Small intestine (tissue), 7 donors: Measurements from ENCODE around the gene ANKS6. TPM values are rescaled to one million over a fixed set of nuclear protein-coding genes. Genes with fewer than 3 reads are reported as not detected.

ENCODE experiments used
- DNase-seq, 2 donors: peaks; one replicate each; pipeline versions ENCODE4 v3.0.0 to v3.0.0-alpha.2; 2013
- FAIRE-seq: peaks from 2 replicates; lab custom pipeline; 2012; peaks lifted over from hg19 to GRCh38; lab: Jason Lieb, UNC
- H3K27ac ChIP-seq, 3 donors: one replicate each; pipeline ENCODE4 v1.5.1; 2013; ENCODE audit warnings: low read length in 2 of 3, mild to moderate bottlenecking in 2 of 3, control low read depth in 1 of 3, inconsistent platforms in 1 of 3, low read depth in 1 of 3, moderate library complexity in 1 of 3
- H3K27me3 ChIP-seq, 3 donors: one replicate each; pipeline ENCODE4 v1.6.1; 2013; ENCODE audit warnings: low read length in 3 of 3, inconsistent platforms in 1 of 3; ENCODE audit not compliant: control insufficient read depth in 3 of 3, insufficient read depth in 3 of 3
- H3K36me3 ChIP-seq, 3 donors: one replicate each; pipeline ENCODE4 v1.6.1; 2013; ENCODE audit warnings: low read length in 3 of 3, inconsistent platforms in 1 of 3, low read depth in 1 of 3, mild to moderate bottlenecking in 1 of 3, moderate library complexity in 1 of 3; ENCODE audit not compliant: control insufficient read depth in 3 of 3, insufficient read depth in 2 of 3
- H3K4me1 ChIP-seq, 3 donors: one replicate each; pipeline ENCODE4 v1.6.1; 2013; ENCODE audit warnings: low read length in 2 of 3, inconsistent platforms in 1 of 3, low read depth in 1 of 3, mild to moderate bottlenecking in 1 of 3, moderate library complexity in 1 of 3; ENCODE audit not compliant: control insufficient read depth in 3 of 3, insufficient read depth in 2 of 3
- H3K4me3 ChIP-seq, 3 donors: one replicate each; pipeline ENCODE4 v1.5.1; 2013; ENCODE audit warnings: low read length in 3 of 3, control low read depth in 1 of 3, inconsistent platforms in 1 of 3, low read depth in 1 of 3, mild to moderate bottlenecking in 1 of 3, moderate library complexity in 1 of 3
- H3K9me3 ChIP-seq, 2 donors: one replicate each; pipeline ENCODE4 v1.6.1; 2013; ENCODE audit warnings: low read depth in 1 of 2, low read length in 1 of 2; ENCODE audit not compliant: control insufficient read depth in 2 of 2, insufficient read depth in 1 of 2
- WGBS, 3 donors: extraction: QIAGEN DNeasy Blood & Tissue Kit; methylation state at CpG; one replicate each; pipeline ENCODE4 v1.1.7; 2013; 5-methylcytosine and 5-hydroxymethylcytosine counted together
- polyA plus RNA-seq, 4 donors: library from polyadenylated mRNA; stranded (reverse) in 3 of 4; unstranded in 1 of 4; fragments of 200-250 nt in 3 of 4; fragments of 120-200 nt in 1 of 4; gene quantifications; one replicate each; pipeline versions ENCODE4 v1.2.1 to v1.2.3, GENCODE V29; 2013
- donor health status: healthy with polysubstance abuse.
- donor health status: control.
- donor health status: control.
- donor health status: Bipolar disorder and iron deficiency.
- donor health status: healthy.

ANKS6 gene
- polyA plus RNA-seq, 4 donors, result 17.3 to 33.3 (median 19.3) TPM

DNA sequence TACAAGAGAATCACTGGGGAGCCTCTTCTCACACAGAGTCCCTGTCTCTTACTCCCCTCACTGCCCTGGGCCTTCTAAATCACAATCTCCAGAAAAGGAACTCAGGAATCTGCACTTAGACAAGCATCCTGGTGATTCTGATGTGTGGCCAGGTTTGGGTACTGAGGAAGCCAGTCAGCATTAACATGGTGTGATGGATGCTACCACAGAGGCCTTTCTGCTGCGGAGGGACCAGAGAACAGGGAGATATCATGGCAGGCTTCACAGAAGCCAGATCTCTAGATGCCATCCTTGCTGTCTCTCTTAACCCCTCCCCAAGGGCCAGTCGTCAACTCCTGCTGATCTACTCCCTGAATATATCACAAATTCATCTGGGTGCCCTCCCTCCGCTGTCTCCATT lies 1.6 kb downstream of the ANKS6 start:
- H3K27me3 ChIP-seq, result no peaks in the 10 kb centered on the region
- H3K4me1 ChIP-seq, result peaks cover 0 to 34% (median 2%) of the 10 kb centered on the region in 3 donors
- H3K4me3 ChIP-seq, result peak overlapping the region in 2 of 3 donors; percentile 46 to 90
- 89 to 91% (median 90%) methylated on average over 3 of the region's 3 CpGs for WGBS, 3 donors
- no peak for FAIRE-seq
- DNase-seq, result no peak
- H3K9me3 ChIP-seq, result no peaks in the 10 kb centered on the region
- no peak overlapping the region for H3K27ac ChIP-seq
- H3K36me3 ChIP-seq, result peaks cover 0 to 16% (median 0%) of the 10 kb centered on the region in 3 donors

DNA sequence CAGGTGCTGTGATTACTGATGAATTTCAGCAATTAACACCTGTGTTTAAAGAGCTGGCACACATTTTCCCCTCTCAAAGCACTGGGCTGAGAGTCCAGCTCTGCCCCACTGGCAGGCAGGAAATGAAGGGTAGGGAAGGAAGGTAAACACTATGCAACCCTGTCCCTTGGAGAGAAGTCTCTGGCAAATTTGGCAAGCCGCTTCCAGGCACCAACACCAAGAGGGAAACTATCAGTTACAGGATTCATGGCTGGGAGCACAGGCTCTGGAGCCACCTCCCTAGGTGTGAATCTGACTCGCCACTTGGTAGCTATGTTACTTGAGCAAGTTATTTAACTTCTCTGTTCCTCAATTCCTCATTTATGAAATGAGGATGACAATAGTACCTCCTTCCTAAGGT lies 3.3 kb downstream of the ANKS6 start:
- no peak for DNase-seq
- 81 to 86% (median 82%) methylated on average over 2 of the region's 2 CpGs for WGBS, 3 donors
- Histone ChIP-seq H3K9me3 (no peaks in the 10 kb centered on the region), H3K4me3 (no peak overlapping the region), H3K27ac (no peak overlapping the region), H3K27me3 (no peaks in the 10 kb centered on the region), H3K4me1 (peaks cover 0 to 34% (median 2%) of the 10 kb centered on the region in 3 donors), H3K36me3 (peaks cover 0 to 28% (median 0%) of the 10 kb centered on the region in 3 donors)
- no peak for FAIRE-seq

DNA sequence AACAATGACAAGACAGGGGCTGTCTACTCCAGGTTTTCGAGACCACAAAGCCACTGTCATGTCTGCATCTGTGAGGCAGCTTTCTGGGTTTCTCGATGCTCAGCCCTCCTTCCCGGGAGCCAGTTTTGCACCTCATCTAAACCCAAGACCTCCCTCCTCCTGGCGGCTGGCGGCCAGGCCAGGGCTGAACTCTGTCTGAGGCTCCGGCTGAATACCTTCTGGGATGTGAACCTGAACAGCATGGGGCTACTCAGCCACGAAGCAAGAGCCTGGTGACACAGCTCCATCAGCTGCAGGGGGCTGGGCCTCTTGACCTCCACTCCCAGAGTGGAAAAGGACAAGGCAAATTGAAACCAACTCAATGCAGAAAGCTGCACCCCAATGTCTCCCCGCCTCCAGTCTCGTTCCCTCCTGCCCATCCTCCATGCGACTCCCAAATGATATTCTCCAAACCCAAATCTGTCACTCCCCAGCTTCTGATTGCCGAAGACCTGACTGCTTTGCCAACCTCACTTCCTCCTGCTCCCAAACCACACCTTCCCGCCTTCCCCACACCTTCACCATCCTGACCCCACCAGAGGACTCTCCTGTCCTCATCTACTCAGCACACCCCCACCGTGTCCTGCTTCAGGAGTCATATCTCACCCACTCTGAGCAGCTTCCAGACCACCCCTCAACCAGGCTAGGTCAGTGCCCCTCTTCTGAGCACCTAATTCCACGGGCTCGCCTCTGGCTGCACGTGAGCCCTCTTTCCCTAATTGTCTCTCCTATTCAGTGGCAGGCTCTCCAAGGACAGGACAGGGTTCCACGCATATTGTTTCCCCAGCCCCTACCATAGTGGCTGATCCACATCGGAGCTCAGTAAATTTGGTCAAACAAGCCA lies 4.5 kb downstream of the ANKS6 start:
- Histone ChIP-seq H3K27me3 (no peaks in the 10 kb centered on the region), H3K27ac (peak overlapping the region in 1 of 3 donors; percentile 65), H3K4me1 (peaks cover 0 to 38% (median 2%) of the 10 kb centered on the region in 3 donors), H3K36me3 (peaks cover 0 to 35% (median 0%) of the 10 kb centered on the region in 3 donors), H3K4me3 (no peak overlapping the region), H3K9me3 (no peaks in the 10 kb centered on the region)
- FAIRE-seq, result no peak
- DNase-seq, result peak in 1 of 2 donors; percentile 33
- WGBS, 3 donors, result 81 to 85% (median 82%) methylated on average over 18 of the region's 18 CpGs

DNA sequence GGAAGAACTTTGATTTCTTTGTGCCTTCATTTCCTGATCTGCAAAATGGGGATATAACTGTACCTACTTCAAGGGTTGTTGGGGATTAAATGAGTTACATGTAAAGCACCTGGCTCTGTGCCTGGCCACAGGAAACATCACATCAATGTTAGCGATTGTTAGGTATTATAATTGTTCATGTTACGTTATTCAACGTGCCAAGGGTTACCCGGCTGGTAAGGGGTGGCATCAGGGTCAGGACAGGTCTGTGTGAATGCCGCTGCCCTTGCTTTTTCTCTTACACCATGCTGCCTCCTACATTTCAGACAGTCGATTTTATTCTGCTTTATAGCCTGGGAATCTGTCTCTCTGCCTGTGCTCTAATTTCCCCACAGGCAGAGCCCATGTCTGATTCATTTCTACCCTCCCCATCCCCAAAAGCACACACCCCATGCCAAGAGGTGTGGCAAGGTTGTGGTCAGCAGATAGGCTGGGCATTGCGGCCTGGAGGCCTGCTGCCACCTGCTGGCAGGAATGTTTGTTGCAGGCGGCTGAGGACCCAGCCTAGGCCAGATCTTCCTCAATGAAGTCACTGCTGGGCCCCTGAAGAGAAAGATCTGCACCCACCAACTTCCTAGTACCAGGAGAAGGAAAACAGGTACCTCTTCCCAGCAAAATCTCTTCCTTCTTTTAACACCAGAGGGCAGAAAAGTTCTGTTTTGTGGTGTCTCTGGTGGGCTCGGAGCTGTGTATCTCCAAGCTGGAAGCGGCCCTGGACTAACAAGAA lies 5.3 kb downstream of the ANKS6 start:
- Histone ChIP-seq H3K27ac (peak overlapping the region in 1 of 3 donors; percentile 65), H3K4me3 (no peak overlapping the region), H3K36me3 (peaks cover 0 to 38% (median 0%) of the 10 kb centered on the region in 3 donors), H3K9me3 (no peaks in the 10 kb centered on the region), H3K27me3 (no peaks in the 10 kb centered on the region), H3K4me1 (peaks cover 0 to 43% (median 4%) of the 10 kb centered on the region in 3 donors)
- 47 to 56% (median 51%) methylated on average over 10 of the region's 10 CpGs for WGBS, 3 donors
- FAIRE-seq (no peak), DNase-seq (peak; percentile 77 to 91)

DNA sequence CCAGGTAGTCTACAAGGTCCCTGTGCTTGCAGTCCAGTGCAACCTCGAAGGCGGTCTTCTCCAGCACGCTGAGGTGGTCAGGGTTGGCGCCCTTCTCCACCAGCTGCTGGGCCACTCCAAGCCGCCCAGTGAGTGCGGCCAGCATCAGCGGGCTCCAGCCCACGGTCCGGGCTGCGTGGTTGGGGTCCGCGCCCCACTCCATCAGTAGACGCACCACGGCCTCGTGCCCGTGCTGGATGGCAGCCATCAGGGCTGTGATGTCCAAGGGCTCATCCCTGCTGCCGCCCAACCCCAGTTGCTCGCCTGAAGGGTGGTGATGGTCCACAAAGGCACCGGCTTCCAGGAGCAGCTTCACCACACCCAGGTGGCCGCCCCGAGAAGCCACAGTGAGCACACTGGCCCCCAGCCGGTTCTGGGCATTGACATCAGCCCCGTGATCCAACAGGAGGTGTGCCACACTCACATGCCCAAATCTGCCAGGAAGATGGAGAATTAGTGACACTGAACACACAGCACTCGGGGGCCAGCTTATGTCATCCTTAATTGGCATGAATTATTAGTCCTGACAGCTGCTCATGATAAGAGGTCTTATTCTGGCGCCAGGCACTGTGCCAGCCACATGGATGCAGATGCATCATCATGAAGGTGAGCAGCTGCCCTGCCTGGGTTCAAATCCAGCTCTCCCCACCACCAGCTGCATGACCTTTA lies 6.1 kb downstream of the ANKS6 start:
- FAIRE-seq, result no peak
- DNase-seq, result no peak
- peaks cover 0 to 42% (median 0%) of the 10 kb centered on the region in 3 donors for H3K36me3 ChIP-seq
- WGBS, 3 donors, result 85 to 92% (median 89%) methylated on average over 25 of the region's 25 CpGs
- H3K4me1 ChIP-seq, result peaks cover 0 to 40% (median 4%) of the 10 kb centered on the region in 3 donors
- no peak overlapping the region for H3K4me3 ChIP-seq
- H3K9me3 ChIP-seq, result no peaks in the 10 kb centered on the region
- H3K27me3 ChIP-seq, result no peaks in the 10 kb centered on the region
- no peak overlapping the region for H3K27ac ChIP-seq

GRCh38 chr9:98789483-98790133 lies 6.7 kb downstream of the ANKS6 start:
- FAIRE-seq (no peak), DNase-seq (no peak)
- Histone ChIP-seq H3K4me3 (no peak overlapping the region), H3K4me1 (peaks cover 0 to 33% (median 4%) of the 10 kb centered on the region in 3 donors), H3K27me3 (no peaks in the 10 kb centered on the region), H3K27ac (no peak overlapping the region), H3K36me3 (peaks cover 0 to 44% (median 0%) of the 10 kb centered on the region in 3 donors), H3K9me3 (no peaks in the 10 kb centered on the region)
- 94 to 97% (median 97%) methylated on average over 5 of the region's 5 CpGs for WGBS, 3 donors

DNA sequence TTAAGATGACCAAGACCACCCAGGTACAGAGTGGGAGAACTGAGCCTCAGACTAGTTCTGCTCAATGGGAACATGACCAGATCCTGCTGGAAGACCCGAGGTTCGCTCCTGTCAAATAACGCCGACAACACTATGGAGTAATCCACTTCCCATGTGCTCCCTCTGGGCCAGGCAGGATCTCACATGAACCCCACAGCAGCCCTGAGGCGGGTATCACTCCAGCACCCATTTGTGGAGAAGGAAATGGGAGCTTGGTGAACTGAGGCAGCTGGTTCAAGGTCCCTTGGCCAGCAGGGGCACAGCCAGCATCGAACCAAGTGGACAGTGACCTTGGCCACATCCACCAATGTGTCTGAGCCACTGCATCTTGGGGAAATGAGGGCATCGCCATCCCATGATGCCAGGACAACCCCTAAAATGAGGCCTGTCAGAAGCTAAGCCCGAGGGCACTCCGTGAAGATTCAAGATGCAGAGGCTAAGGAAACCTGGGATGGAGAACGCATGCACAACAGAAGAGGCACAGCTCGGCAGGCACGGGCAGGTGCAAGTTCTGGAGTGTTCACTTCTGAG lies 8.5 kb downstream of the ANKS6 start:
- Histone ChIP-seq H3K36me3 (peaks cover 0 to 54% (median 0%) of the 10 kb centered on the region in 3 donors), H3K27ac (no peak overlapping the region), H3K27me3 (no peaks in the 10 kb centered on the region), H3K4me3 (no peak overlapping the region), H3K4me1 (peaks cover 0 to 46% (median 4%) of the 10 kb centered on the region in 3 donors), H3K9me3 (no peaks in the 10 kb centered on the region)
- 93 to 96% (median 94%) methylated on average over 12 of the region's 12 CpGs for WGBS, 3 donors
- no peak for DNase-seq
- FAIRE-seq, result no peak
